ENCODE data around the gene GRID1.

Gene GRID1

DNA sequence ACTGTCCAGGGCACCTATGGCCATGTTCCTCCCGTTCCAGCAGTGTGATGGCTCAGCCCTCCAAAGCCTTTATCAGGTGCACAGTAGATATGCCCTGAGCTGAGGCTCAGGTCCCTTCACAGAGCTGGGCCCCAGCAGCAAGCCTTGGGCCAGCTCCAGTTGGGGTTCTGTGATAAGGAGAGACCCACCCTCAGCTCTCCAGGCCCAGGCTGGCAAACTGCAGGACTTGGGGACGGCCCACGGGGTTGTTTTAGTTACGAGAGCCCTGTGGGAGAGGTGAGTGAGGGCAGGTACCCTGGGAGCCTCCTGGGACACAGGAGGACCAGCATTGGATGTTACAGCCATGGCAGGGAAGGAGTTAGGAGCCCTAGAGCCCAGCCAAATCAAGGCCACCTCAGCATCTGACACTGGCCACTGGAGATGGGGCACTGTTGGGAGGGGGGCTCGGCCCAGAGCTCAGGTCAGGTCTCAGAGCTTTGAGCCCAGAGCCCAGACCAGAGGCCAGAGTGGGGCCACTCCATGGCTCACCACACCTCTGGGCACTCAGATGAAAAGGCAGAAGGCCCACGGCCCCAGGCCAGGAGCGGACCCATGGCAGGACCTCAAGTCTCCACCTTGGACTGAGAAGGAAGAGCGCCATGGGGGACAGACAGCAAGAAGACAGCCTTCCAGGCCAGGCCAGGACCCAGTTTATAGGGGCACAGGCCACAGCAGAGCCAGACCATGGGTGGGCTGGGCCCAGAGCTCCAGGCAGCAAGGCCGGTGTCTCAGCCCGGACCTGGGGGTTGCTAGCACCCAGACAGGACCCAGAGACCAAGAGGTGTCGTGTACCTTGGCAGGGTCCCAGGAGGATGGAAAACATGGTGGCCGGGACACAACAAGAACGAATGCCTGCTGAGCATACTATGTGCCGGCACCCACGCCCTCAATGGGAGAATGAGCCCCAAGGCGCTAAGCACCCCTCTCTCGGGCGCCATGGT is 12.8 kb downstream of the GRID1 start:
- no peak for DNase-seq (ENCODE audit: low read depth)

DNA sequence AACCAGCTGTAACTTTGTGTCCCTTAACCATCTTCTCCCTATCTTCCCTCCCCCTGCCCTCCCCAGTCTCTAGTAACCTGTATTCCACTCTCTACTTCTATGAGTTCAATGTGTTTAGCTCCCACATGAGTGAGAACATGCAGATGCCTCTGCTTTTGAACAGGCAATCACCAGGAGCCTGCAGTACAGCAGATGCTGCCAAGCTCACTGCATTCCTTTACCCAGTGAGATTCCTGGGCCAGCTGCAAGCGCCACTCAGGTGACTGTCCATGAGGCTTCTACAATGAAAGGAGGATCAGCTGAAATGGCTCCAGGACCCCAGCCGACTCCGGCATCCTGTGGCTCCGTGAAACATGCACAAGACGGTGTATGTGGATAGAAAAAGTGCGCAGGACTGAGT is 15.7 kb downstream of the GRID1 start:
- DNase-seq (ENCODE audit: low read depth): no peak

DNA sequence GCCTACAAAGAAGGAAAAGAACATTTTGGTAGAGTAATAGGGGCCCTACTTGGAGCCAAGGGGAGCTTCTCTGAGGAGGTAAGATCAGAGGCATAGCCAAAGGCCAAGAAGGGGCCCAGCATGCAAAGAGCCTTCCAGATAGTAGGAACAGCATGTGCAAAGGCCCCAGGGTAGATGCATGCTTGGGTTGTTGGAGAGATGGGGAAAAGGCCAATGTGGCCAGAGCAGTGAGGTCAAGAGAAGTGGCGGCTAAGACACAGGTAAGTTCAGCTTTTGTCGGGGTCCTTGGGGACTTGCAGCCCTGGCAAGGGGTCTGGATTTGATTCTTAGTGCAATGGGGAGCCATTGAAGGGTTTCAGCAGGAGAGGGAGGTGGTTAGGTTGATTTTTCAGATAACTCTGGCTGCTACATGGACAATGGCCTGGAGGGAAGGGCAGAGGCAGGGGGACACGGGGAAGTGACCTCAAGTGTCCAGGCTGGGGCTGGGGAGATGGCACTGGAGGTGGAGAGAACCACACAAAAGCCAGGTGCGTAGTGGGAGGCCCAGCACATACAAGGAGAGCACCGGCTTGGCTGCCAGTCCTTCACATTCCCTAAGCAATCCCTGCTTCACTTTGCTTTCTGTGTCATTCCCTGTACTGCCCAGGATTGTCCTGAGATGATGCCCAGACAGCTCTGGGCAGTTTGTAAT is 16.5 kb downstream of the GRID1 start:
- DNase-seq (ENCODE audit: low read depth): no peak

DNA sequence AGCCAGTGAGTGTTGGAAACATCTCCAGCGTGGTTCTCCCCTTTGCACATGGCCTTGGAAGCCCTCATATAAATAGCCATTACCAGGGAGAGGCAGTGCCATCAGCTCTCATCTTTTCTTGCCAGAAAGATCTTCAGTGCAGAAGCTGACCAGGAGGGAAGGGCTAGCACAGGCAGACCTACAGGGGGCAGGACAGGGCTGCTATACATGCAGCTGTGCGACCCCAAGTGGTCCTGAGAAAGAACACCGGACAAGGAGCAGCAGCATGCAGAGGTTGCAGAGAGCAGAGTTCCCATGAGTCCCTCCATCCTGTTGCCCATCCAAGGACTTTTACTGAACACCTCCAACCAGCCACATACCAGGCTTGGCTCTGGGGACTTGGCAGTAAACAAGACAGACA is 17.1 kb downstream of the GRID1 start:
- DNase-seq (ENCODE audit: low read depth): no peak

DNA sequence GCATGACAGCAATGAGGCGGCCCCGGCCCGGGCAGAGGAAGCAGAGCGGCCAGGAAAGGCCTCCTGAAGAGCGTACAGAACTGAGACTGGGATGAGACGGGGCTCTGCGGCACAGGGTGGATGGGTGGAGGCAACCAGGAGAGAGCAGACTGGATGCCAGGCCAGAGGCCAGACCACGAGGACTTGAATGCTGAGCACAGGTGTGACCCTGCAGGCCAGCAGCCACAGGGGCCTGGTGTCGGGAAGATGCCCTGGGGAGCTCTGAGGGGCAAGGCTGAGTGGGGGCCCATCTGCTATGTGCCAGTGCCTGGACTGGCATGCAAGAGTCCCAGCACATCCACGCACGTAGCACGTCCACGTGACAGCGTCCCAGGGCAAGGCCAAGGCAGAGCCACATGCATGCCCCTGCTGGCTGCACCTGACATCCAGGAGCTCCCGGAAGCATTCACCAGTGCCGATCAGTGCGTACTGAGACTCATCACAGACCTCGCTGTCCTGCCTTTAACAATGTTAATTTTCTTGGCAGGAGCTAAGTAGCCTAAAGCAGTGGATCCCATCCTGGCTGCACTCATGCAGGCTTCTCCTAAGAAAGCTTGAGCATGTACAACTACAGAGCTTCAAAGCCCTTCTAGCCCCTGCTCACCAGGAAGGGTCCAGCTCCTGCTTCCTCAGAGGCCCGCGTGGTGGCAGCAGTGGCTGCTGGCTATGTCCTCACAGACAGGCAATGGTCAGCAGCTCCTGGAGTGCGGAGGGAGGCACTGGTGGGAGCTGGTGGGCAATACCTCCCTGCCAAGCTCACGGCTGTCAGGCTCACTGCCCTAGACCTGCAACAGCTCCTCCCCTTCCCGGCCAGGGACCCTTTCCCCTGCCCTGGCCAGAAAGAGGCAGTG is 18.0 kb downstream of the GRID1 start:
- DNase-seq (ENCODE audit: low read depth): no peak

DNA sequence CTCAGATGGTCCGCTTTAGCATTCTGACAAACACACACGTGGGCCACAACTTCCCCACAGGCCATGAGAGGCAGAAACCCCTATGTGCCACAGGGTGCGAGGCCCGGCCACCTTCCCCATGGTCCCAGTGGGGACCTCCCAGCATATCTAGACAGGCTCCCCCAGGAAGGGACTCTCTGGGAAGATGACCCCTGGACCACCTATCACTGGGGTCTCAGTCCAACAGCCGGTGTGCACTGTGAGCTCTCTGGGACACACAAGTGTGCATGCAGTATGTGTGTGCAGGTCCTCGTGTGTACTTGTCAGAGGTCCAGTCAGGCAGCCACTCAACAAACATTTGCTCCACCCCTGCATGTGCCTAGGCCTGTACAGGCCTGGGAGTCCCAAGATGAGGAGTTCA is 18.7 kb downstream of the GRID1 start:
- no peak for DNase-seq (ENCODE audit: low read depth)

DNA sequence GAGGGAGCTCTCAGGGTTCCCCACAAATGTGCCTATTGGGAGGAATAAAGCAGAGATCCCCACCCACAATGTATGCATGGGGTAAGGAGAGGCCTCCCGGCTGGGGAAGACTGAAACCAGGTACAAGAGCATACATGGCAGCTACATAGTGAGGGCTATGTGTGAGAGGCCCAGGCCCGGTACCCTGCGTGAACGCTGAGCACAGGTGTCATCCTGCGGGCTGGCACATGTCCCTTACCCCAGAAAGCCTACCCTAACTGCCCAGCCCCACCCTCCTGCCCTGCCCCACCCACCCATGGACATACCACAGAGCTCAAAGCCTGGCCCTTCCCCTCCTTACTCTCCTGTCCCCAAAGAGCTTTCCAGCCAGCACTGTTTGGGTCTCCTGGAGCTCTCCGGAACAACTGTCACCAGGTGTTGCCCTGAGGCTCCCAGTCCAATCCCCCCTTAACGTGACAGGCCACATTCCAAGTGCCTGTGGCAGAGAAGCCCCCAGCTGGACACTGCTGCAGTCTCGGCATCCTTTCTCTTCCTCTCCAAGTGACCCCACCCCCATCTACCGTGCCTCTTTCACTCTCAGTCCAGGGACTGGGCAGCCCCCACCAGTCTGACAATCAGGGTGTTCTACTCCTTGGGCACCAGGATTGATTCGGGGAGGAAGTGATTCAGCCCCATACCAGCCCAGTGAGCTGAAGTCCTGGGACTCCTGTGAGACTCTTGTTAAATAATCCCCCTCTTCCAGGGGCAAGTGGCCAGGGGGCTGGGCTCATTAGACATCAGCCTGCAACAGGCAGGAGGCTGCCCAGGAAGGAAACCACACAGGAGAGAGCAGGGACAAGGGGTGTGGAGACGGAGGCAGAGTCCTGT is 19.6 kb downstream of the GRID1 start:
- DNase-seq (ENCODE audit: low read depth): no peak

DNA sequence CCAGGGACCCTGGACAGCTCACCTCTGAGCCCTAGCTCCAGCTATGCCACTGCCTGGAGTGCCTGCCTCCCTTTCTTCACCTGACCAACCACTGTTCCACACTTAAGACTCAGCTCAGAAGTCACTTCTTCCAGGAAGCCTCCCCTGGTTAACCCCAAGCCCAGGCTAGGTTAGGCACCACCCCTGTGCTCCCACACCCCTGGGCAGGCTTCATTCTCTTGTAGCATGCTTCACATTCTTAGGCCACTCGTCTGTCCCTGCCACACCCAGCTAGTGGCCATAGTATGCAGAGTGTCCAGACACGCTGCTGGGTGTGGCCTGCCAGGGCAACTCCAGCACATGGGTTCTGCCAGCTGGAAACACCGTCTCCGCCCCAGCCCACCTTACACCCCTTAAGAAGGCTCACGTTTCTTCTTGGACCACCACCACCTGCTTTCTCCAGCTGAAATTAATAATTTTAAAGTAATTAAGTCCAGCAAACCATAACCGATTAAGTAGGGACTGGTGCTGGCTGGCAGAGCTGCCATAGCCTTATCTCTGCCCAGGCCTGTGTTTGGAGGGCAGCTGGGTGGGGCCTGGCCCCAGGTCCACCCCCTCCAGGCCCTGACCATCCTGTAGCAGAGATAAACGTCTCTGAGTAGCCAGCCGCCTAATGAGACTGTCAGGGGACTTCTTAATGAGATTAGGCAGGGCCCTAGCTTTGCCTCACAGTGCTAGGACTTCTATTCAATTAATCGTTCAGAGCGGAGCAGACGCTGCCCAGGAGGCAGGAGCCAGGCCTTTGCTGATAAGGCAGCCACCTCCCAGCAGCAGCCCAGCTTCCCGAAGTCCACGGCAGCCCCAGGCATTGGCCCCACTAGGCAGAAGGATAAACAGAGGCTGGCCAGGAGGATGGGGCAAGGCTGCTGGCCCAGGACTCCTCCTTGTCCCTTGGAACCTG is 20.5 kb downstream of the GRID1 start:
- DNase-seq (ENCODE audit: low read depth): no peak

DNA sequence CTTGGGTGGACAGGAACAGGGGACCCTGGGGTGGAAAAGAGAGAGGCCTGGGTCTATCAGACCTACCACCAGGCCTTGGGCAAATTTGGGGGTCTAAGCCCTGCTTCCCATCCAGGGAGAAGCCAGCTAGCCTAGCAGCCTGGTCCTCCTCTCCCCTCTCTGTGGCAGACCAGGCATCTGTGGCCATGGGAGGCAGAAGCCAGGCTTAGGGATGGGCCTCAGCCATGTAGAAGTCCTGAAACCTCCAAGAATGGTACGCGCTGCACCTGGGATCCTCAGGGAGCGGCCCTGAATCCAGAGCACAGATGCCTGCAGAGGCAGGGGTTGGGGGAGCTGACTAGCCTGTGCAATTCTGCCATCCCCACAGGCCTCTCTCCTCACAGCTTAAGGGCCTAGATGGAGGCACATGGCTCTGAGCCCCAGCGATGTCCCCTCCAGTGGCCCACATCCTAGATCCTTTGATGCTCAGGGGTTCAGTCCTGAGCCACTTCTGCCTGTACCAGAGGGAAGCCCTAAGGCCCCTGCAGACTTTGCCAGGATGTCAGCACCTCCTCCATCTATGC is 21.2 kb downstream of the GRID1 start:
- DNase-seq (ENCODE audit: low read depth): no peak

DNA sequence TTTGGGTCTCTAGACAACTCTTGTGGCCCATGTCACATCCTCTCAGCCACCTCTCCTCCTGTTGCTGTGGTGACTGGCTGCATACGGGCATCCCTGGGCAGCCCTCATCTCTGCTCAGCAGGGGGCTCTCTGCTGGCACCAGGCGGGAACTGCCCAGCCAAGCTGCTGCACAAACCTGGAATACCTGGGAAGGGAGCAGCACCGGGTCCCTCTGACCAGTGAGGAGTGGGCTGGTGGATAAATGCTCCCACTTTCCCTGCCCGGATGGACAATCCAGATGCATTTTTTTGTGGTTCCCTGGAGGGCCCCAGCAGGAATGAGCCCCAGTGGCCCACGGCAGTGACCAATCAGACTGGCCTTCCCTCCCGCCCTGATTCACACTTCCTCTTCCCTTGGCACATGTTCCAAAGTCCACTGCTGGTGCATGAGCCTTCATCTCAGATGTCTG is 21.9 kb downstream of the GRID1 start:
- no peak for DNase-seq (ENCODE audit: low read depth)

DNA sequence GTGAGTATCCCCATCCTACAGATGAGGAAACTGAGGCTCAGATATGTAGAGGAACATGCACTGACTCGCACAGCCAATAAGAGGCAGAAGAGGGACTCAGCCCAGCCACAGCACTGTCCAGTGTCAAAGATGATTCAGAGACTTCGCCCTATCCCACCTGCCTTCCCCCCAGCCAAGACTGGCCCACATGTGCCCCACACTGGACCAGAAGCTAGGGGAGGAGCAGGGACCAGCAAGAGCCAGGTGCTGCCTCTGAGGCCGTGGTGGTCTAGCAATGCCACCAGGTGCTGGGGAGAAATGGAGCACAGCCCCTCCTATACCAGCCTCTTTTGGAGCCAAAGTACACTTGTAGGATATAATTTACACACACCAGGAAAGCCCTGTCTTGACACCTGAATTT is 22.3 kb downstream of the GRID1 start:
- no peak for DNase-seq (ENCODE audit: low read depth)

DNA sequence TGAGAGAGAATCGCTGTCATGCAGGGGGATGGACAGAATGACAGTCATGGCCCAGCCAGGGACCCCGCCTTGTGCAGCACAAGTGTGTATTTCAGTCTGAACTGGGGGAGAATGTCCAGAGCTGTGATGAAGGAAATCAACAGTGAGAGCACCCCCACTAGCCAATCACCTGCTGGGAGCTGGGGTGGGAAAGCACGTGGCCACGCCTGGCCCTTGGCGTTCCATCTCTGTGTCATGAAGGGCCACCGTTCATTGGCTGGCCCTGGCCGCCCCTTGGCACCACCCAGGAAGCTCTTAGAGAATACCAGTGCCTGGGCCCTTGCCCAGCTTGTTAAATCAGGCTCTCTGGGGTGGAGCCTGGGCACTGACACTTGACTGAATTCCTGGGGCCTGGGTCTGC is 22.8 kb downstream of the GRID1 start:
- DNase-seq (ENCODE audit: low read depth): no peak

DNA sequence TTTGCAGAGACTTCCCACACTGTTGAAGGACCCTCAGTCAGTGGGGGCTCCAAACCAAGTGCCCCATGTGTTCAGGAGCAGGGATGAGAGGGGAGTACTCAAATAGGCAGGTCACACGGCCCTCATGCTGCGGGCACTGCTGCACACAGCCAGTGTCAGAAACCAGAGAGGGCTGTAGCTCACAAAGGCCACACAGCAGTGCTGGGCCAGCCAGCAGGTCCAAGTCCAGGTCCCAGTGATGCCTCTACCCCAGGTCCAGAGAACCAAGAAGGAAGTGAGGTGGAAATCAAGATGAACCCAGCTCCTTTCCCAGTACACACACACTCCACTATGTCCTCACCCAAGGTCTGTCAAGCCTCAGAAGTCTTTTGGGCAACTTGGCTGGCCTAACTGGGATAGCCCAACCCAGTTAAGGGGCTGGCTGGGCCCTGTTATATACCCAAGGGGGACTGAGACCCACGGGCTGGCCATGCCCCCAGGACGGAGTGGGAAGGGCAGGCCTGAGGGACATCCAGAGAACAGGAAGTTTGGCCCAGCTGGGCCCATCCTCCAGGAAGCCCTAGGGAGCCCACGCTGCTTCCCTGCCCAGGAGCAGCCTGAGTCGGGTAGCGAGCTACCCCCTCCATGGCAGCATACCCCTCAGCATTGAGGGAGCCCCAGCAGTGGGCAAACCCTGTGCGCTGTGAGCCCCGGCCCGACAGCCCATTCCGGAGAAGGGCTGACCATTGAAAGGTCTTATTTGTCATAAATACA is 24.3 kb downstream of the GRID1 start:
- no peak for DNase-seq (ENCODE audit: low read depth)

DNA sequence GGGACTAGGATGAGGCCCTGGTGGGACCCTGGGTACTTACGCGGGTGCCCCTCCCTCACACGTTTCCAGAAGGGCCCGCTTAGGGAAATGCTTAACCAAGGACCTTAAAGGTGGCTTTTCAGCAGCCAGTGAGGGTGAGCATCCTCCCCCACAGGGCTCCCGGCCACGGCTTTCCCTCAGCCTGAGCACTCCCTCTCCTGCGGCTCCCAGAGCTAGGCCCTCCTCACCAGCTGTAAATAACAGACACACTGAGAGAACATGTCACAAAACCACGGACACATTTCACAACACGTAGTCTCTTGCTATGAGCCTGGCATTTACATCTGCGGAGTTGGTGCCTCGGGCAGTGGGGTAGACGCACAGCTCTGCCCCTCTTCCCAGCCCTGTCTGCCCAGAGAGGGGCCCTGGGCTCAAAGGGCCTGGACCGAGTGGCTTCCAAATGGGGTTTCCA is 25.2 kb downstream of the GRID1 start:
- no peak for DNase-seq (ENCODE audit: low read depth)

DNA sequence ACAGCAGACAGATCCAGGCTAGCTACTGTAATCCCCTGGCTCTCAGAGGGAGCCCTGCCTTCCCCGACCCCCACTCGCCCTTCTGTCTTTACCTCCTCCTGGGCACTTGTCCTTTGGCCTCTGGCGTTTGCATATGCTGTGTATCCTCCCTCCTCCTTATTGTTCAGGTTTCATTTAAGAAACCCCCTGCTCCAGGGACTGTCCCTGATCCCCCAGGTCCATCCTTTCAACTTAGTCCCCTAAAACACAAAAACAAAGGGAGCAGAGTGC is 25.7 kb downstream of the GRID1 start:
- DNase-seq (ENCODE audit: low read depth): no peak

DNA sequence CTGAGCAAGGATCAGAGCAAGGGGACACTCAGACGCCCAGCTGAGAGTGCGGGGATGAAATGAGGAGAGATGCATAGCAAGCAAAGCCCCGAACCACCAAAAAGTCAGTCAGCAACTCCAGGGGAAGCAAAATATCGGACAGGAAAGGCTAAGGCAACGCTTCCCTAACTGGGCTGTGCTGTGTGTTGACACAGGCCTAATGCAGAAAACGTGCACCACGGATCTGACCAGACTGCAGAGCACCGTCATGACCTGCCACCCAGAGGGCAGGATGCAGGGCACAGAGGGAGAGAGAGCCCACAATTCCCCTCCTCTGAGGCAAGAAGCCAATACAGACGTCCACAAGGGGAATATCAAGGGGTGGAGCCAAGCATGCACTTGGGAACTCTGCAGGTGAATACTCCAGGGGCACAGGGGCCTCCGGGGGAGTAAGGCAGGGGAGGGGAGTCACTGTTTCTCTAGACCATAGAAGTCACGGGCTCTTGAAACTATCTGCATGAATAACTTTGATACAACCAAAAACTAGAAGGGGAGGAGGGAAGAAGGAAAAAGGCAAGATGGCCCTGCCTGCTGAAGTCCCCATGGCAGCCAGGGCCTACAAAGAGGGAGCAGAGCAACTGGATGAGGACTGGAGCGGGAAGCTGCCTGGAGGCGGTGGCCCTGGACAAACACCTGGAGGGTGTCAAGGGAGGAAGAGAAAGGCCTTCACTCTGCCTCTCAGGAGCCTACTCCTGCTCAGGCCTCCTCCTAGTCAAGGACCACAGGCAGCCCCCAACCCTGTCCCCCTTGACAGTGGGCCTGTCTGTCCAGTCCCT is 26.2 kb downstream of the GRID1 start:
- DNase-seq (ENCODE audit: low read depth): no peak

DNA sequence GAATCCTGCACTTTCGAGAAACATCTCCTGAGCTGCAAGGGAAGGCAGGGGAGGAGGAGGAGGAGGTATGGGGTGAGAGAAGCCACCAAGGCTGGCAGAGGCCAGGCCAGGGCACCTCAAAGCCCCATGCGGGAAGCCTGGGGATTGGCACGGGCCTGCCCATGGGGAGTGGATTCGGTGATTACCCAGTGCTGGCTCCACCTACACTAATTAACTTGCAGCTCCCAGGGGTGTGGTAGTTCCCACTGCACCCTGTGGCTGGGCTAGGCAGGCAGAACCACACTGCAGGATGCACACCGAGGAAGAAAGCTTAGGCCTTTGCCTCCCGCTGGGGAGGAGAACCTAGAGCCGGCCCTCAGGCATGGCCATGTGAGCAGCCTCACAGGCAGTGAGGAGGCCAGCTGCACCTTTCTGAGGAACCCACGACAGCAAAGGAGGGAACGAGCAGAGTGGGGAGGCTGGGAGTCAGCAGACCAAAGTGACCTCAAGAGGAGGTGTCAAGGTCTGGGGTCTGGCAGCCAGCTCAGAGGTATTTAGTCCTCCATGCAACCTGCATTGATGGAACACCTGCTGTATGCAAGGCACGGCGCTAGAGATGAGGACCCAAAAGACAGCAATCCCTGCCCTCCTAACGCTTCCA is 27.2 kb downstream of the GRID1 start:
- no peak for DNase-seq (ENCODE audit: low read depth)

DNA sequence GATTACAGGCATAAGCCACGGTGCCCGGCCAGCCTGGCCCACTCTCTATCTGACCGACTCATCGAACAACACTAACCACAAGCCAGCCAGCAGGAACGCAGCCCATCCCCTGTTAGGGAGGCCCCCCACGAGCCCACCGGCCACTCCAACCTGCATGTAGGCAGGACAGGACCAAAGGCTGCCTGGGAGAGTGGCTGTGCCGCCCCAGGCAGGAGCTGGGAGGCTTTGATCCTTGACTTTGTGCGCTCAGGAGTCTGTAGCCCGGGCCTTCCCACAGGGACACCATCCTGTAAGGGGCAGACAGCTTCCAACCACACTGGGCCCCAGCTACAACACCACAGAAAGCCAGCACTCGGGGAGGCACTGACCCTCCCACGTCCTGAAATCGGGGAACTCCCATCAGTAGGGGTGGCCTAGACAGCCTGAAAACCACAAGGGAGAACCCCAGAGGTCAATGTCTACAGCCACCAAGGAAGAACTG is 29.4 kb downstream of the GRID1 start:
- no peak for DNase-seq (ENCODE audit: low read depth)
